A549 (cell line): Measurements from ENCODE around the gene REG3A. TPM values are rescaled to one million over a fixed set of nuclear protein-coding genes. Genes with fewer than 3 reads are reported as not detected.

Source experiments
- ATAC-seq, 2 experiments: fragments of 200-7000 bp in 1 of 2; fragments of >200 bp in 1 of 2; cut with Nextera tagmentation in 1 of 2; cut with Tn5 transposase in 1 of 2; 3 replicates each; pipeline versions ENCODE4 v1.8.0 to v1.9.1; 2018 to 2020; ENCODE audit warnings: mild to moderate bottlenecking in 1 of 2, moderate library complexity in 1 of 2
- CTCF ChIA-PET: fragments of 300-600 bp; sonication (Branson Sonifier 250); formaldehyde crosslinking; extraction: SDS; loops from one replicate; lab custom pipeline; 2021; ENCODE audit warnings: antibody characterized with exemption, inconsistent platforms; lab: Yijun Ruan, JAX
- POLR2A ChIA-PET: fragments of 350-600 bp; formaldehyde crosslinking; extraction: SDS; loops from one replicate; lab custom pipeline; 2021; ENCODE audit warnings: antibody characterized with exemption, inconsistent platforms; lab: Yijun Ruan, JAX
- DNase-seq, 2 experiments: peaks; one replicate each; pipeline versions ENCODE4 v3.0.0 to v3.0.0-alpha.2; 2011 to 2016; ENCODE audit warnings: low read depth in 1 of 2, low spot score in 1 of 2
- FAIRE-seq: peaks from 2 replicates; lab custom pipeline; 2011; peaks lifted over from hg19 to GRCh38; lab: Jason Lieb, UNC
- H3K27ac ChIP-seq, 2 experiments: fragments of >200 bp; sonication (Bioruptor Twin); formaldehyde crosslinking; 3 replicates each; pipeline ENCODE4 v1.5.1; 2016 to 2017
- H3K4me1 ChIP-seq: fragments of >200 bp; sonication (Bioruptor Twin); formaldehyde crosslinking; 3 replicates; pipeline ENCODE4 v1.6.1; 2016
- H3K4me2 ChIP-seq: fragments of >200 bp; sonication (Bioruptor Twin); formaldehyde crosslinking; 3 replicates; pipeline ENCODE4 v1.6.1; 2016
- H3K4me3 ChIP-seq: fragments of >200 bp; sonication (Bioruptor Twin); formaldehyde crosslinking; 3 replicates; pipeline ENCODE4 v1.5.1; 2016
- H3K9me3 ChIP-seq: fragments of >200 bp; sonication (Bioruptor Twin); formaldehyde crosslinking; 3 replicates; pipeline ENCODE4 v1.6.1; 2016
- CBX8 ChIP-seq: fragments of 200-600 bp; sonication (generic); IDR thresholded peaks from 2 replicates; pipeline ENCODE4 v1.6.1; 2016
- EHF ChIP-seq: fragments of 250-450 bp; sonication (Bioruptor Pico); IDR thresholded peaks from 2 replicates; pipeline ENCODE4 v1.5.0; 2020; ENCODE audit warnings: mild to moderate bottlenecking
- EP300 ChIP-seq, 2 experiments: fragments of >200 bp; sonication (Bioruptor Twin); formaldehyde crosslinking; IDR thresholded peaks; 2 replicates in 1 of 2; 3 replicates in 1 of 2; pipeline ENCODE4 v1.6.1; 2016 to 2017
- ESRRA ChIP-seq: fragments of 150-350 bp; IDR thresholded peaks from 2 replicates; pipeline ENCODE4 v1.6.1; 2014; ENCODE audit warnings: mild to moderate bottlenecking, low read length, borderline replicate concordance
- FOSB ChIP-seq: fragments of 250-450 bp; sonication (Bioruptor Pico); IDR thresholded peaks from 2 replicates; pipeline ENCODE4 v1.5.0; 2020; ENCODE audit warnings: mild to moderate bottlenecking, moderate library complexity
- FOXS1 ChIP-seq: fragments of 250-450 bp; sonication (Bioruptor Pico); IDR thresholded peaks from 2 replicates; pipeline ENCODE4 v1.5.0; 2020; ENCODE audit warnings: mild to moderate bottlenecking, moderate library complexity
- HEYL ChIP-seq: fragments of 250-450 bp; sonication (Bioruptor Pico); IDR thresholded peaks from 2 replicates; pipeline ENCODE4 v1.8.0; 2021; ENCODE audit warnings: mild to moderate bottlenecking, moderate library complexity
- JUNB ChIP-seq: fragments of >200 bp; sonication (Bioruptor Twin); formaldehyde crosslinking; IDR thresholded peaks from 2 replicates; pipeline ENCODE4 v1.6.1; 2016
- MAZ ChIP-seq: fragments of 150-350 bp; IDR thresholded peaks from 2 replicates; pipeline ENCODE4 v1.6.1; 2014; ENCODE audit warnings: antibody characterized with exemption, low read depth, low read length, borderline replicate concordance
- NPAS2 ChIP-seq: fragments of 250-450 bp; sonication (Bioruptor Pico); IDR thresholded peaks from 2 replicates; pipeline ENCODE4 v1.8.0; 2022; ENCODE audit warnings: mild to moderate bottlenecking, moderate library complexity, borderline replicate concordance
- NR3C1 ChIP-seq: fragments of >200 bp; sonication (Bioruptor Twin); formaldehyde crosslinking; IDR thresholded peaks from 3 replicates; pipeline ENCODE4 v1.6.1; 2017
- PHF8 ChIP-seq: fragments of 200-600 bp; sonication (generic); IDR thresholded peaks from 2 replicates; pipeline ENCODE4 v1.6.1; 2016; ENCODE audit warnings: low read depth, mild to moderate bottlenecking, antibody characterized with exemption, moderate library complexity, borderline replicate concordance
- POLR2A ChIP-seq: IDR thresholded peaks from 2 replicates; pipeline ENCODE4 v1.6.1; 2012; ENCODE audit warnings: mild to moderate bottlenecking, low read length
- RCOR1 ChIP-seq: fragments of 150-350 bp; IDR thresholded peaks from 2 replicates; pipeline ENCODE4 v1.6.1; 2014; ENCODE audit warnings: antibody characterized with exemption, low read length, low read depth
- RFX5 ChIP-seq: fragments of 450-650 bp; IDR thresholded peaks from 2 replicates; pipeline ENCODE4 v1.7.1; 2014; ENCODE audit warnings: antibody characterized with exemption, mild to moderate bottlenecking, moderate library complexity
- TFCP2L1 ChIP-seq: fragments of 250-450 bp; sonication (Bioruptor Pico); IDR thresholded peaks from 2 replicates; pipeline ENCODE4 v1.5.0; 2021; ENCODE audit warnings: mild to moderate bottlenecking
- ZC3H11A ChIP-seq: fragments of 450-650 bp; IDR thresholded peaks from 2 replicates; pipeline ENCODE4 v1.6.1; 2014; ENCODE audit warnings: antibody characterized with exemption, mild to moderate bottlenecking
- ZSCAN20 ChIP-seq: fragments of 250-450 bp; sonication (Bioruptor Pico); IDR thresholded peaks from 2 replicates; pipeline ENCODE4 v1.8.0; 2022; ENCODE audit warnings: mild to moderate bottlenecking, moderate library complexity
- WGBS: methylation state at CpG from one replicate; pipeline ENCODE4 v1.1.6; 2017; ENCODE audit errors: missing lambda C conversion rate; 5-methylcytosine and 5-hydroxymethylcytosine counted together
- polyA plus RNA-seq, 4 experiments: library from polyadenylated mRNA; depleted of rRNA in 3 of 4; stranded (reverse); fragments of >200 nt; fragmentation: RNase III in 1 of 4; extraction: RNeasy Plus Mini Kit Qiagen cat#74134 plus additional on column Dnase treatment in 1 of 4; gene quantifications; 2 replicates in 3 of 4; 3 replicates in 1 of 4; pipeline ENCODE4 v1.2.3, GENCODE V29; 2011 to 2017
- TF ChIP-seq, protein P1 (sequence below): IDR thresholded peaks from 2 replicates; pipeline ENCODE4 v1.6.1; 2012
- TF ChIP-seq, protein P2 (sequence below): fragments of 250-450 bp; sonication (Bioruptor Pico); IDR thresholded peaks from 2 replicates; pipeline ENCODE4 v1.5.0; 2020; ENCODE audit warnings: low read depth, mild to moderate bottlenecking, moderate library complexity
- TF ChIP-seq, protein P3 (sequence below): fragments of 450-650 bp; IDR thresholded peaks from 2 replicates; pipeline ENCODE4 v1.6.1; 2014; ENCODE audit warnings: antibody characterized with exemption
- TF ChIP-seq, protein P4 (sequence below): IDR thresholded peaks from 2 replicates; pipeline ENCODE4 v1.6.1; 2012; ENCODE audit warnings: low read depth, borderline replicate concordance
- TF ChIP-seq, protein P5 (sequence below): fragments of >200 bp; sonication (Bioruptor Twin); formaldehyde crosslinking; IDR thresholded peaks from 3 replicates; pipeline ENCODE4 v1.6.1; 2016
- TF ChIP-seq, protein P6 (sequence below): fragments of >200 bp; sonication (Bioruptor Twin); formaldehyde crosslinking; IDR thresholded peaks from 2 replicates; pipeline ENCODE4 v1.6.1; 2016
- TF ChIP-seq, protein P7 (sequence below): fragments of 200-600 bp; sonication (generic); IDR thresholded peaks from 2 replicates; pipeline ENCODE4 v1.6.1; 2016; ENCODE audit warnings: antibody characterized with exemption, mild to moderate bottlenecking, moderate library complexity

REG3A gene
- polyA plus RNA-seq, 2 of the 4 experiments (the other 2 are of a cell fraction): not detected

DNA sequence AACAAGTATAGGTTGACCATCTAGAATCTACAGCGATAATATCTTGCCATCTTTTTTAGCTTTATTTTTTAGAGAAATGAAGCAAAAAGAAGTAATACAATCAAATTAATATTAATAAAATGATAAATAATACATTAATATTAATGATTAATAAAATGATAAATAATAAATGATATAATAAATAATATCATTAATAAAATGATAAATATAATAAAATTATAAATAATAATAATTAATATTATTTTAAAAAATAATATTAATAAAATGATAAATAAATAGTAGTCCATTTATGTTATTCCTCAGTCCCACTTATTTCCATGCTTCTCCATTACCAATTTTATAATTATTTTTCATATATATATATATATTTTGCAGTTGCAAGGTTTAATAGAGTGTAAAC is 3.2 kb upstream of the REG3A start:
- ATAC-seq: no peak
- Histone ChIP-seq H3K27ac (no peak overlapping the region), H3K4me1 (no peaks in the 10 kb centered on the region), H3K4me2 (no peak overlapping the region), H3K9me3 (no peaks in the 10 kb centered on the region; the same call in 2 of the 3 replicates), H3K4me3 (no peak overlapping the region)
- 82% methylated on average over 1 of the region's 1 CpG for WGBS
- no peak for FAIRE-seq
- POLR2A ChIA-PET: no interaction called here
- CTCF ChIA-PET: no interaction called here
- no peak for DNase-seq
- TF ChIP-seq NR3C1 (no peak), EP300 (IDR thresholded peaks at IDR 0.05) (no peak), PHF8 (no peak), FOXS1 (CRISPR knock-in tag) (no peak), ESRRA (no peak), JUNB (no peak), ZC3H11A (no peak), FOSB (CRISPR knock-in tag) (no peak), NPAS2 (CRISPR knock-in tag) (no peak), POLR2A (no peak), MAZ (no peak), RFX5 (no peak)
- TF ChIP-seq, protein P1, sequence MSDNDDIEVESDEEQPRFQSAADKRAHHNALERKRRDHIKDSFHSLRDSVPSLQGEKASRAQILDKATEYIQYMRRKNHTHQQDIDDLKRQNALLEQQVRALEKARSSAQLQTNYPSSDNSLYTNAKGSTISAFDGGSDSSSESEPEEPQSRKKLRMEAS: no peak
- TF ChIP-seq, protein P2, sequence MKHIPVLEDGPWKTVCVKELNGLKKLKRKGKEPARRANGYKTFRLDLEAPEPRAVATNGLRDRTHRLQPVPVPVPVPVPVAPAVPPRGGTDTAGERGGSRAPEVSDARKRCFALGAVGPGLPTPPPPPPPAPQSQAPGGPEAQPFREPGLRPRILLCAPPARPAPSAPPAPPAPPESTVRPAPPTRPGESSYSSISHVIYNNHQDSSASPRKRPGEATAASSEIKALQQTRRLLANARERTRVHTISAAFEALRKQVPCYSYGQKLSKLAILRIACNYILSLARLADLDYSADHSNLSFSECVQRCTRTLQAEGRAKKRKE (CRISPR knock-in tag): no peak

DNA sequence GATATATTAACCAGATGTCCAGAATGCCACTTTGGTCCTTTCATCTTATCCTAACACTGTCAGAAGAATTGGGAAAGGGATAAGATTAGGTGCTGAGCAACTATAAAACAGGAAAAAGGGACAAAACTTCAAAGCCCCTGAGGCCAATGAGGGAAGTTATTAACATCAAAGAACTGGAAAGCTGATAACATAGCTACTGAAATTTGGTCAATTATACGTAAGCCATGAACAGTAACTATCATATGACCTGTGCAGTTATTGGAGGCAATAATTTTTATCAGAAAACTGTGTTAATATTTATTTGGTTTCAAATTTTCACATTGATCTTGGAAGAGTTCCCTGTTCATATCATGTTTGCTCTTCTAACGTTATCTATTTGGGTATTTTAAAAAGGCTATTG is 2.6 kb upstream of the REG3A start:
- 4% methylated on average over 2 of the region's 2 CpGs for WGBS
- no peak overlapping the region for H3K27ac ChIP-seq
- no peak overlapping the region for H3K4me2 ChIP-seq
- H3K4me3 ChIP-seq: no peak overlapping the region
- ATAC-seq: no peak
- H3K9me3 ChIP-seq: no peaks in the 10 kb centered on the region; the same call in 2 of the 3 replicates
- FAIRE-seq: no peak
- DNase-seq: no peak
- ChIA-PET POLR2A (no interaction called here), CTCF (no interaction called here)
- no peak for TF ChIP-seq ESRRA
- TF ChIP-seq, protein P3, sequence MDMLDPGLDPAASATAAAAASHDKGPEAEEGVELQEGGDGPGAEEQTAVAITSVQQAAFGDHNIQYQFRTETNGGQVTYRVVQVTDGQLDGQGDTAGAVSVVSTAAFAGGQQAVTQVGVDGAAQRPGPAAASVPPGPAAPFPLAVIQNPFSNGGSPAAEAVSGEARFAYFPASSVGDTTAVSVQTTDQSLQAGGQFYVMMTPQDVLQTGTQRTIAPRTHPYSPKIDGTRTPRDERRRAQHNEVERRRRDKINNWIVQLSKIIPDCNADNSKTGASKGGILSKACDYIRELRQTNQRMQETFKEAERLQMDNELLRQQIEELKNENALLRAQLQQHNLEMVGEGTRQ: no peak
- H3K4me1 ChIP-seq: no peaks in the 10 kb centered on the region

DNA sequence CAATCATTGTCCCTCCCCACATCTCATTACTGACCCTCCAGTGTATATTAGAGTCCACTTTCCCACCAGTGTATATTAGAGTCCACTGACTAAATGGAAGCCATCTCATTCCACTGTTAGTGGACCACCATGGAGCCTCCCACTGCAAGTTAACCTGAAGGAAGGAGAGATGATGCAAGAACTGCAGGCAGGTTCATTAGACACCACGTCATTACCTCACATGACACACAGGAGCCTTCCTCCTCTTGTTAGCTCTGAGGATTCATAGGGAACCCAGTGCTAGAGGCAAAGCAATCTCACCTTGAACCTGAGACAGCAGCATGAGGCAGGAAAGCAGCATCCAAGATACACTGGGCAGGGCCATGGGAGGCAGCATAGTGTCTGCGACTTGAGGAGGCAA is 523 bp downstream of the REG3A start:
- H3K4me1 ChIP-seq: no peaks in the 10 kb centered on the region
- FAIRE-seq (no peak), ATAC-seq (no peak), DNase-seq (no peak)
- H3K9me3 ChIP-seq: peaks cover 11% of the 10 kb centered on the region; the same call in 1 of the 3 replicates
- TF ChIP-seq, protein P2 (CRISPR knock-in tag): no peak
- no peak for TF ChIP-seq JUNB
- TF ChIP-seq, protein P4, sequence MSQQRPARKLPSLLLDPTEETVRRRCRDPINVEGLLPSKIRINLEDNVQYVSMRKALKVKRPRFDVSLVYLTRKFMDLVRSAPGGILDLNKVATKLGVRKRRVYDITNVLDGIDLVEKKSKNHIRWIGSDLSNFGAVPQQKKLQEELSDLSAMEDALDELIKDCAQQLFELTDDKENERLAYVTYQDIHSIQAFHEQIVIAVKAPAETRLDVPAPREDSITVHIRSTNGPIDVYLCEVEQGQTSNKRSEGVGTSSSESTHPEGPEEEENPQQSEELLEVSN: no peak
- no peak for TF ChIP-seq RCOR1
- TF ChIP-seq, protein P5, sequence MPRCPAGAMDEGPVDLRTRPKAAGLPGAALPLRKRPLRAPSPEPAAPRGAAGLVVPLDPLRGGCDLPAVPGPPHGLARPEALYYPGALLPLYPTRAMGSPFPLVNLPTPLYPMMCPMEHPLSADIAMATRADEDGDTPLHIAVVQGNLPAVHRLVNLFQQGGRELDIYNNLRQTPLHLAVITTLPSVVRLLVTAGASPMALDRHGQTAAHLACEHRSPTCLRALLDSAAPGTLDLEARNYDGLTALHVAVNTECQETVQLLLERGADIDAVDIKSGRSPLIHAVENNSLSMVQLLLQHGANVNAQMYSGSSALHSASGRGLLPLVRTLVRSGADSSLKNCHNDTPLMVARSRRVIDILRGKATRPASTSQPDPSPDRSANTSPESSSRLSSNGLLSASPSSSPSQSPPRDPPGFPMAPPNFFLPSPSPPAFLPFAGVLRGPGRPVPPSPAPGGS: no peak
- TF ChIP-seq, protein P6, sequence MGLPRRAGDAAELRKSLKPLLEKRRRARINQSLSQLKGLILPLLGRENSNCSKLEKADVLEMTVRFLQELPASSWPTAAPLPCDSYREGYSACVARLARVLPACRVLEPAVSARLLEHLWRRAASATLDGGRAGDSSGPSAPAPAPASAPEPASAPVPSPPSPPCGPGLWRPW: no peak
- no peak for TF ChIP-seq FOSB (CRISPR knock-in tag)
- TF ChIP-seq CBX8: no peak
- no peak for TF ChIP-seq ZSCAN20 (CRISPR knock-in tag)
- no peak for TF ChIP-seq HEYL (CRISPR knock-in tag)
- TF ChIP-seq NR3C1: no peak
- TF ChIP-seq EHF (CRISPR knock-in tag): no peak
- TF ChIP-seq TFCP2L1 (CRISPR knock-in tag): no peak
- no peak for TF ChIP-seq RFX5
- TF ChIP-seq, protein P7, sequence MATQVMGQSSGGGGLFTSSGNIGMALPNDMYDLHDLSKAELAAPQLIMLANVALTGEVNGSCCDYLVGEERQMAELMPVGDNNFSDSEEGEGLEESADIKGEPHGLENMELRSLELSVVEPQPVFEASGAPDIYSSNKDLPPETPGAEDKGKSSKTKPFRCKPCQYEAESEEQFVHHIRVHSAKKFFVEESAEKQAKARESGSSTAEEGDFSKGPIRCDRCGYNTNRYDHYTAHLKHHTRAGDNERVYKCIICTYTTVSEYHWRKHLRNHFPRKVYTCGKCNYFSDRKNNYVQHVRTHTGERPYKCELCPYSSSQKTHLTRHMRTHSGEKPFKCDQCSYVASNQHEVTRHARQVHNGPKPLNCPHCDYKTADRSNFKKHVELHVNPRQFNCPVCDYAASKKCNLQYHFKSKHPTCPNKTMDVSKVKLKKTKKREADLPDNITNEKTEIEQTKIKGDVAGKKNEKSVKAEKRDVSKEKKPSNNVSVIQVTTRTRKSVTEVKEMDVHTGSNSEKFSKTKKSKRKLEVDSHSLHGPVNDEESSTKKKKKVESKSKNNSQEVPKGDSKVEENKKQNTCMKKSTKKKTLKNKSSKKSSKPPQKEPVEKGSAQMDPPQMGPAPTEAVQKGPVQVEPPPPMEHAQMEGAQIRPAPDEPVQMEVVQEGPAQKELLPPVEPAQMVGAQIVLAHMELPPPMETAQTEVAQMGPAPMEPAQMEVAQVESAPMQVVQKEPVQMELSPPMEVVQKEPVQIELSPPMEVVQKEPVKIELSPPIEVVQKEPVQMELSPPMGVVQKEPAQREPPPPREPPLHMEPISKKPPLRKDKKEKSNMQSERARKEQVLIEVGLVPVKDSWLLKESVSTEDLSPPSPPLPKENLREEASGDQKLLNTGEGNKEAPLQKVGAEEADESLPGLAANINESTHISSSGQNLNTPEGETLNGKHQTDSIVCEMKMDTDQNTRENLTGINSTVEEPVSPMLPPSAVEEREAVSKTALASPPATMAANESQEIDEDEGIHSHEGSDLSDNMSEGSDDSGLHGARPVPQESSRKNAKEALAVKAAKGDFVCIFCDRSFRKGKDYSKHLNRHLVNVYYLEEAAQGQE: no peak
- no peak overlapping the region for H3K4me2 ChIP-seq
- no peak overlapping the region for H3K27ac ChIP-seq
- no peak overlapping the region for H3K4me3 ChIP-seq
- ChIA-PET POLR2A (no interaction called here), CTCF (no interaction called here)
- WGBS: 0% methylated on average over 2 of the region's 2 CpGs
